HL-60 (cell line): Measurements from ENCODE around the gene WRAP73.

Experiments
- DNase-seq, 2 experiments: peaks; one replicate each; pipeline ENCODE4 v3.0.0-alpha.2; 2010 to 2020; ENCODE audit warnings: low read depth in 1 of 2, low spot score in 1 of 2
- H3K27ac ChIP-seq: fragments of 250-450 bp; sonication (Bioruptor Pico); replicated peaks from 2 replicates; pipeline ENCODE4 v1.5.1; 2020; ENCODE audit warnings: mild to moderate bottlenecking, moderate library complexity
- H3K27me3 ChIP-seq: fragments of 250-450 bp; sonication (Bioruptor Pico); 2 replicates; pipeline ENCODE4 v1.5.1; 2021; ENCODE audit warnings: mild to moderate bottlenecking, moderate library complexity; ENCODE audit not compliant: insufficient read depth, poor library complexity, severe bottlenecking
- H3K4me3 ChIP-seq: replicated peaks from 2 replicates; pipeline ENCODE4 v1.5.1; 2011; ENCODE audit warnings: mild to moderate bottlenecking, control low read depth, low read length; ENCODE audit not compliant: insufficient read depth
- CTCF ChIP-seq: IDR thresholded peaks from one replicate; pipeline ENCODE4 v1.5.1; 2011; ENCODE audit warnings: low read length, control low read depth, inconsistent platforms; ENCODE audit not compliant: insufficient read depth
- GABPA ChIP-seq: IDR thresholded peaks from 2 replicates; pipeline ENCODE4 v1.6.1; 2012; ENCODE audit warnings: low read depth
- POLR2AphosphoS5 ChIP-seq: IDR thresholded peaks from 2 replicates; pipeline ENCODE4 v1.6.1; 2012; ENCODE audit warnings: low read depth
- REST ChIP-seq: IDR thresholded peaks from 2 replicates; pipeline ENCODE4 v1.6.1; 2012; ENCODE audit warnings: low read depth; ENCODE audit not compliant: insufficient replicate concordance
- SPI1 ChIP-seq: IDR thresholded peaks from 2 replicates; pipeline ENCODE4 v1.6.1; 2012; ENCODE audit warnings: low read depth, mild to moderate bottlenecking, borderline replicate concordance

WRAP73 gene

GRCh38 chr1:3631320-3632260 lies 18.3 kb downstream of the WRAP73 start:
- TF ChIP-seq CTCF (no peak), GABPA (no peak), POLR2AphosphoS5 (no peak), SPI1 (no peak)
- no peaks in the 10 kb centered on the region for H3K27me3 ChIP-seq
- no peak overlapping the region for H3K27ac ChIP-seq
- H3K4me3 ChIP-seq, result no peak overlapping the region
- DNase-seq, result no peak

- Histone ChIP-seq H3K4me3 (no peak overlapping the region), H3K27ac (no peak overlapping the region), H3K27me3 (no peaks in the 10 kb centered on the region)
- no peak for DNase-seq
- TF ChIP-seq CTCF (no peak), REST (no peak), SPI1 (no peak), POLR2AphosphoS5 (no peak)
These were observed 19.0 kb downstream of the WRAP73 start for GRCh38 chr1:3630914-3631313.

GRCh38 chr1:3630161-3630611 lies 19.7 kb downstream of the WRAP73 start:
- DNase-seq, result no peak
- Histone ChIP-seq H3K27me3 (no peaks in the 10 kb centered on the region), H3K4me3 (no peak overlapping the region), H3K27ac (no peak overlapping the region)
- no peak for TF ChIP-seq POLR2AphosphoS5
- TF ChIP-seq GABPA, result no peak
- no peak for TF ChIP-seq SPI1
- TF ChIP-seq REST, result no peak
- TF ChIP-seq CTCF, result no peak
